ES-I3 (cell line): ENCODE results near the gene JAZF1.
"Not testable (repeated sequence)": the region's sequence is repeated elsewhere in the genome, so short reads cannot be mapped to it uniquely, and the experiment has no call there.

Experiments used
- H3K36me3 ChIP-seq: 2 replicates; pipeline ENCODE4 v1.6.1; 2013; ENCODE audit warnings: mild to moderate bottlenecking, low read length, control low read depth, moderate library complexity; ENCODE audit not compliant: insufficient read depth
- H3K4me1 ChIP-seq: 2 replicates; pipeline ENCODE4 v1.6.1; 2013; ENCODE audit warnings: mild to moderate bottlenecking, control low read depth, low read length; ENCODE audit not compliant: insufficient read depth
- H3K9ac ChIP-seq: 2 replicates; pipeline ENCODE4 v1.6.1; 2013; ENCODE audit warnings: low read depth, mild to moderate bottlenecking, low read length, moderate library complexity
- H3K9me3 ChIP-seq: 2 replicates; pipeline ENCODE4 v1.6.1; 2013; ENCODE audit warnings: mild to moderate bottlenecking, low read length, moderate library complexity; ENCODE audit not compliant: control insufficient read depth, insufficient read depth

The JAZF1 gene

GRCh38 chr7:27890205-27890849, 290.3 kb downstream of the JAZF1 start:
- Histone ChIP-seq H3K4me1 (no peaks in the 10 kb centered on the region), H3K9ac (no peak overlapping the region), H3K36me3 (no peaks in the 10 kb centered on the region), H3K9me3 (no peaks in the 10 kb centered on the region)

DNA sequence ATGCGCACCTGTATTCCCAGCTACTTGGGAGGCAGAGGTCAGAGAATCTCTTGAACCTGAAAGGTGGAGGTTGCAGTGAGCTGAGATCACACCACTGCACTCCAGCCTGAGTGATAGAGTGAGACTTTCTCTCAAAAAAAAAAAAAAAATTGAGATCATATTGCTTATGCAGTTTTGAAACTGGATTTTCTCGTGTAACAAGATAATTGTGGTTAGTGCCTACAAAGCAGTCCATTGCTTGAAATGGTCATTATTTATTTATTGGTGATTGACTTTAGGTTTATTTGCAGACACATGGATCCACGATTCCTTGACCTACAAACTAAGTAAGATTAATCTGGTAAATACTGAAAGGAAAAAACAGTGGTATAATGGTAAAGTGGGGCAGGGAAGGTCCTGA, 290.8 kb downstream of the JAZF1 start:
- no peak overlapping the region for H3K9ac ChIP-seq
- no peaks in the 10 kb centered on the region for H3K36me3 ChIP-seq
- no peaks in the 10 kb centered on the region for H3K9me3 ChIP-seq
- 0 out of 2 replicates have a peak, but pooled peaks cover 2% of the 10 kb centered on the region for H3K4me1 ChIP-seq

- H3K36me3 ChIP-seq, result no peaks in the 10 kb centered on the region
- peaks cover 12% of the 10 kb centered on the region for H3K4me1 ChIP-seq
- H3K9me3 ChIP-seq, result no peaks in the 10 kb centered on the region
- H3K9ac ChIP-seq, result no peak overlapping the region
These were observed 291.9 kb downstream of the JAZF1 start for GRCh38 chr7:27888736-27889135.

GRCh38 chr7:27886710-27887109, 293.9 kb downstream of the JAZF1 start:
- not testable (repeated sequence) for H3K36me3 ChIP-seq, H3K9me3 ChIP-seq, H3K9ac ChIP-seq
- H3K4me1 ChIP-seq, result peaks cover 15% of the 10 kb centered on the region

DNA sequence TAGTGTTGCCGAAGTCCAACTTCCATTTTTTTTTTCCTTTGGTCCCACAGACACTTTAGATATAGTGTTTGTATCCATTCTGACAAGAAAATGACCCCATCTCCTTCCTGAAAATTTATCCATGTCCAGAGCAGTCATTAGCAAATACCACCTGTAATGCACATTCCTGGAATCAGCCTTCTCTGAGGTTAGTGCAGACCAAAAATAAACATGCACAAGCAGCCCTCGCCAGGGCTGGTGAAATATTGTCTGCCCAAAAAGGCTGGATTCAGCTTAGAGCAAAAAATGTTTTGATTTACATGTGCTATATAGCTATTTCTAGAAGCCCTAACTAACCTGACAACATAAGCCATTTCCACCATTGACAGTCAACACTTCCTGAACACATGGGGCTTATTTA, 294.9 kb downstream of the JAZF1 start:
- Histone ChIP-seq H3K4me1 (peaks cover 15% of the 10 kb centered on the region), H3K9ac (no peak overlapping the region), H3K36me3 (no peaks in the 10 kb centered on the region), H3K9me3 (no peaks in the 10 kb centered on the region)

- Histone ChIP-seq H3K9ac (no peak overlapping the region), H3K36me3 (no peaks in the 10 kb centered on the region), H3K4me1 (peaks cover 15% of the 10 kb centered on the region), H3K9me3 (no peaks in the 10 kb centered on the region)
These were observed 296.9 kb downstream of the JAZF1 start for GRCh38 chr7:27883696-27884095.

- no peaks in the 10 kb centered on the region for H3K4me1 ChIP-seq
- no peaks in the 10 kb centered on the region; the same call in 1 of the 2 replicates for H3K36me3 ChIP-seq
- H3K9me3 ChIP-seq, result no peaks in the 10 kb centered on the region
- H3K9ac ChIP-seq, result no peak overlapping the region
These were observed 303.8 kb downstream of the JAZF1 start for GRCh38 chr7:27876756-27877155.

GRCh38 chr7:27875832-27876231, 304.8 kb downstream of the JAZF1 start:
- Histone ChIP-seq H3K4me1 (no peaks in the 10 kb centered on the region), H3K9ac (no peak overlapping the region), H3K36me3 (no peaks in the 10 kb centered on the region; the same call in 1 of the 2 replicates), H3K9me3 (no peaks in the 10 kb centered on the region)

DNA sequence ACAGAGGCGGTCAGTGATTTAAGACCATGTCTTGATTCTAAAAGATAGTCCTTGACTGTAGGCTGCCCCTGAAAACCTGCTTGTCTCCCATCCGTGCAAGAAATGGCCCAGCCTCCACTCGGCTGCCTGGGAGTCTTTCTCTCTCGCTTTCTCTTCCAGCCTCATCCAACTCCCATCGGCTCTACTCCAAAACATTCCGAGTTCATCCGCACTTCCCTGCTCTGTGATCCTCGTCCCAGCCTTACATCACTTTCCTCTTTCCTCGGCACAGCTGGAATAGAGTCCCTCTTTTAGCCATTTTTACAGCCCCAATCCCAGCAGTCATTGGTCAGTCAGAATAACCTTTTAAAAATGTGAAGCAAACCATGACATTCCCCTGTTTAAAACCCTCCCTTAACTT, 305.5 kb downstream of the JAZF1 start:
- no peaks in the 10 kb centered on the region; the same call in 1 of the 2 replicates for H3K36me3 ChIP-seq
- no peaks in the 10 kb centered on the region for H3K4me1 ChIP-seq
- H3K9ac ChIP-seq, result no peak overlapping the region
- no peaks in the 10 kb centered on the region for H3K9me3 ChIP-seq

DNA sequence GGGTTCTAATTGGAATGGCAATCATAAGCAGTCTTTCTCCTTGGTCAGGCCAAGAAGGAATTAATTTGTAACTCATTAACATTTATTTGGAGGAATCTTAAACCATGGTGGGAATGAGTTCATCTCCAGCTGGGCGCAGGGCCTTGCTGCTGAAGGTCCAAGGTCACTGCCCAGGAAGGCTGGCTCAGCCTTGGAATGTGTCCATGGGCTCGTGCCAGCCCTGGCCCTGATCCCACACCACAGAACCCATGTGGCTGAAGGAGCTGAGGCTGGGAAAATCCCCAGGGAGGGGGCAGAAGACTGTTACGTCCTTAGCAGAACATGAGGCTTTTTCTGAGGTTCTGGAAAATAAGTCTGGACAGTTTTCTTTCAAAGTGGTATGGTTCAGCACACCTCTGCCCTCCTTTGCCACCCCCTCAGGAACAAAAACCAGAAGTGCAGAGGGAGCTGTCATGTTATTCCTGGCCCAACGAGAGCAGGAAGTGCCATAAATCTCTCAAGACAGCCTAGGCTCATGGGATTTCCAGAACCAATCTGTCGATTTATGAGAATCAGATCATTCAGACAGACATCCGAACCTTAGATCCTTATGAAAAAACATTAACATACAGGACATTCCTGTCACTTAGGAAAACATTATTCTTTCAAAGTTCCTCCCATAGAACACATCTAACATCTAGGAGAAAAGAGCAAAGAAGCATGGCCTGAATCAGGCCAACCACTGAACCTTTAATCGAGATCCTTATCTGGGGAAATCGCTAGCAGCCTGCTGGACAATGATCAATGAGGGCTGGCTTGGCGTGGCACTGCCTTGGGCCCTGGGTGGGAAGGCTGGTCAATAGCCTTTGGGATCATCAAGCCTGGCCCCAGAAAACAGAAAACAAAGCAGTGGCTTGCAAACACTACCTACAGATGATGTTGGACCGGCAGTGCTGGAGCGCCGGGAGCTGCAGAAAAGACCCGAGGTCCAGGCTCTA, 306.3 kb downstream of the JAZF1 start:
- Histone ChIP-seq H3K9me3 (no peaks in the 10 kb centered on the region), H3K36me3 (no peaks in the 10 kb centered on the region; the same call in 1 of the 2 replicates), H3K4me1 (no peaks in the 10 kb centered on the region), H3K9ac (no peak overlapping the region)

DNA sequence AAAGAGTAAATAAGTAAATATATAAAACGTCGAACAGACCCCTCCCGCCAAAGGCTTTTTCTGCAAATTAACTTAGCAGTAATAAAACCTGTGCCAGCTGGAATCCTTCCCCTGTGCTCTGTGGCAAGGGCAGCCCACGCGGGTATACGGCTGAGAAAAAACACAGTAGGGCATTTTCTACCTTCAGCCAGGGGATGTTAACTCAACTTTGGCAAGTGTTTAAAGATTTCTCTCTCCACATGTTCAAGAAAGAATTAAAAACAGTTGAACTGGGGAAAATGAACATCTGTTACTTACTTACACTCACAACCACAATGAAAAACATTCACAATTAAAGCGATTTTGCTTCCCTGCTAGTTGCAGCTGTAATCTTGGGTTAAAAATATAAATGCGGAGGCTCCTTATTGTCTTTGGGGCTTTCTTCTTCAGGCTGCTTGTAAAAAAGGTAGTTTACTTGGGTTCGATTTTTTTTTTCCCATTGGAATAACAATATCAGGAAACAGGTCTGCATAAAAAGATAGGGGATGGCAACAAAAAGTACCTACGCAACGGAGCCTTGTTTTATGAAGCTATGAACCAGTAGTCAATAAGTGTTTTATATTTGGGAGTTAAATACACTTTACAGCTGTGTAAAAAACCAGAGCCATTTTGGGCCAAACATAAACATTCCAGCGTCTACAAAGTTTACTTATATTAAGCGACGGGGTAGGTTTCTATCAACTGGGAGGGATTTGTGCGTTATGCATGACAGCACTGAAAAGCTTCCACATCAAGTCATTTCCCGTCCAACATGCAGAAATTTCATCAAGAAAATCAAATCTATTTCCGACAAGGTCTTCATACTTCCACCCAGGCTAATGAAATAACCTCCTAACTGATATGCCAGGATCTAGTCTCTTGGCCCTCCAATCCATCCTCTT, 308.0 kb downstream of the JAZF1 start:
- H3K9ac ChIP-seq, result no peak overlapping the region
- no peaks in the 10 kb centered on the region for H3K9me3 ChIP-seq
- H3K36me3 ChIP-seq, result no peaks in the 10 kb centered on the region; the same call in 1 of the 2 replicates
- no peaks in the 10 kb centered on the region for H3K4me1 ChIP-seq

- no peak overlapping the region for H3K9ac ChIP-seq
- H3K36me3 ChIP-seq, result no peaks in the 10 kb centered on the region; the same call in 1 of the 2 replicates
- H3K9me3 ChIP-seq, result no peaks in the 10 kb centered on the region
- no peaks in the 10 kb centered on the region for H3K4me1 ChIP-seq
These were observed 308.7 kb downstream of the JAZF1 start for GRCh38 chr7:27871866-27872265.

DNA sequence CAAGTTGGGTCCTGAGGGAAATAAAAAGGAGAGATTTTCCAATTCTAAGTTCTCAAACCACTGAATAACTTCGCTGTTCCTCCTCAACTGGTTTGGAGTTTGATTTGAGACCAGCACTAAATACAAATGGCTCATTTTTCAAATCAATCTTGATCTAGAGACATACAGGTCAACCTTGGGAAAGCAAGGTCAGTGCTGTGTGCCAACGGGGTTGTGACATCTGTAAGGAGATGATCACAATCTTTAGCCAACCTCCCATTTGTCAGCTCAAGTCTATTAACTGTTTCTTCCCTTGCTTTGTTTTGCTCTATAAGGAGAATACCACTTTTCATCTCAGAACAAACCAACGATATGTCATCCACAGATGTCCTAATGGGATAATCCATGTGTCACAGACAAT, 309.5 kb downstream of the JAZF1 start:
- H3K4me1 ChIP-seq, result no peaks in the 10 kb centered on the region
- no peaks in the 10 kb centered on the region; the same call in 1 of the 2 replicates for H3K36me3 ChIP-seq
- no peaks in the 10 kb centered on the region for H3K9me3 ChIP-seq
- no peak overlapping the region for H3K9ac ChIP-seq

GRCh38 chr7:27870595-27870994, 310.0 kb downstream of the JAZF1 start:
- Histone ChIP-seq H3K36me3 (no peaks in the 10 kb centered on the region; the same call in 1 of the 2 replicates), H3K9ac (no peak overlapping the region), H3K4me1 (no peaks in the 10 kb centered on the region), H3K9me3 (no peaks in the 10 kb centered on the region)
